SK-N-SH treated with all-trans-retinoic acid at 6 μM for 48 hours (cell line): Measurements from ENCODE around the gene SKP1.

ENCODE experiments used
- ATAC-seq: fragments of 200-7000 bp; cut with Tn5 transposase; 3 replicates; pipeline ENCODE4 v1.9.1; 2020; ENCODE audit warnings: mild to moderate bottlenecking, moderate library complexity
- ARNTL ChIP-seq: fragments of 450-650 bp; formaldehyde crosslinking; IDR thresholded peaks from 2 replicates; pipeline ENCODE4 v1.5.0; 2020; ENCODE audit warnings: low read depth, mild to moderate bottlenecking, moderate library complexity, borderline replicate concordance
- CSDC2 ChIP-seq: fragments of 250-450 bp; sonication (Bioruptor Pico); IDR thresholded peaks from 2 replicates; pipeline ENCODE4 v1.5.0; 2020; ENCODE audit warnings: mild to moderate bottlenecking, moderate library complexity
- GLIS3 ChIP-seq: fragments of 250-450 bp; sonication (Bioruptor Pico); IDR thresholded peaks from 2 replicates; pipeline ENCODE4 v1.5.0; 2020; ENCODE audit warnings: mild to moderate bottlenecking, moderate library complexity
- ISL1 ChIP-seq: fragments of 250-450 bp; sonication (Bioruptor Pico); IDR thresholded peaks from 2 replicates; pipeline ENCODE4 v2.1.2; 2022; ENCODE audit warnings: mild to moderate bottlenecking, moderate library complexity
- OSR1 ChIP-seq: fragments of 250-450 bp; sonication (Bioruptor Pico); IDR thresholded peaks from 2 replicates; pipeline ENCODE4 v1.8.0; 2022; ENCODE audit warnings: moderate library complexity, mild to moderate bottlenecking, inconsistent platforms
- POU6F1 ChIP-seq: fragments of 250-450 bp; sonication (Bioruptor Pico); IDR thresholded peaks from 2 replicates; pipeline ENCODE4 v1.8.0; 2021; ENCODE audit warnings: low read depth, mild to moderate bottlenecking, moderate library complexity, borderline replicate concordance
- PPARA ChIP-seq: fragments of 250-450 bp; sonication (Bioruptor Pico); IDR thresholded peaks from 2 replicates; pipeline ENCODE4 v1.5.0; 2020; ENCODE audit warnings: mild to moderate bottlenecking, borderline replicate concordance
- RARB ChIP-seq: fragments of 250-450 bp; sonication (Bioruptor Pico); IDR thresholded peaks from 2 replicates; pipeline ENCODE4 v1.8.0; 2021; ENCODE audit warnings: mild to moderate bottlenecking, moderate library complexity
- SNAI2 ChIP-seq: fragments of 250-450 bp; sonication (Bioruptor Pico); IDR thresholded peaks from 2 replicates; pipeline ENCODE4 v1.5.0; 2020; ENCODE audit warnings: mild to moderate bottlenecking, moderate library complexity
- TCF4 ChIP-seq: fragments of 250-450 bp; sonication (Bioruptor Pico); IDR thresholded peaks from 2 replicates; pipeline ENCODE4 v1.8.0; 2021; ENCODE audit warnings: mild to moderate bottlenecking, moderate library complexity, borderline replicate concordance
- TOX ChIP-seq: fragments of 250-450 bp; sonication (Bioruptor Pico); IDR thresholded peaks from 2 replicates; pipeline ENCODE4 v1.8.0; 2021; ENCODE audit warnings: mild to moderate bottlenecking, moderate library complexity, borderline replicate concordance
- ZC3H10 ChIP-seq: fragments of 250-450 bp; sonication (Bioruptor Pico); IDR thresholded peaks from 2 replicates; pipeline ENCODE4 v1.5.1; 2021; ENCODE audit warnings: mild to moderate bottlenecking, moderate library complexity
- ZFP30 ChIP-seq: fragments of 450-650 bp; formaldehyde crosslinking; IDR thresholded peaks from 2 replicates; pipeline ENCODE4 v1.5.0; 2022; ENCODE audit warnings: mild to moderate bottlenecking, moderate library complexity
- ZNF565 ChIP-seq: fragments of 450-650 bp; formaldehyde crosslinking; conservative IDR thresholded peaks from 2 replicates; pipeline ENCODE4 v1.5.0; 2020; ENCODE audit warnings: low read depth, mild to moderate bottlenecking, moderate library complexity
- ZNF70 ChIP-seq: fragments of 450-650 bp; formaldehyde crosslinking; IDR thresholded peaks from 2 replicates; pipeline ENCODE4 v1.5.0; 2020; ENCODE audit warnings: mild to moderate bottlenecking, moderate library complexity
- ZNF8 ChIP-seq: fragments of 450-650 bp; formaldehyde crosslinking; IDR thresholded peaks from 2 replicates; pipeline ENCODE4 v1.5.0; 2020; ENCODE audit warnings: mild to moderate bottlenecking, moderate library complexity
- TF ChIP-seq, protein P1 (sequence below): fragments of 250-450 bp; sonication (Bioruptor Pico); IDR thresholded peaks from 2 replicates; pipeline ENCODE4 v1.5.0; 2020; ENCODE audit warnings: mild to moderate bottlenecking, moderate library complexity
- TF ChIP-seq, protein P2 (sequence below): fragments of 250-450 bp; sonication (Bioruptor Pico); IDR thresholded peaks from 2 replicates; pipeline ENCODE4 v1.5.1; 2020; ENCODE audit warnings: low read depth, mild to moderate bottlenecking, moderate library complexity
- TF ChIP-seq, protein P3 (sequence below): fragments of 250-450 bp; sonication (Bioruptor Pico); IDR thresholded peaks from 2 replicates; pipeline ENCODE4 v1.5.1; 2021; ENCODE audit warnings: mild to moderate bottlenecking, moderate library complexity

SKP1 gene

GRCh38 chr5:134124289-134125038 is 52.3 kb downstream of the SKP1 start (continued):
- TF ChIP-seq, protein P1, sequence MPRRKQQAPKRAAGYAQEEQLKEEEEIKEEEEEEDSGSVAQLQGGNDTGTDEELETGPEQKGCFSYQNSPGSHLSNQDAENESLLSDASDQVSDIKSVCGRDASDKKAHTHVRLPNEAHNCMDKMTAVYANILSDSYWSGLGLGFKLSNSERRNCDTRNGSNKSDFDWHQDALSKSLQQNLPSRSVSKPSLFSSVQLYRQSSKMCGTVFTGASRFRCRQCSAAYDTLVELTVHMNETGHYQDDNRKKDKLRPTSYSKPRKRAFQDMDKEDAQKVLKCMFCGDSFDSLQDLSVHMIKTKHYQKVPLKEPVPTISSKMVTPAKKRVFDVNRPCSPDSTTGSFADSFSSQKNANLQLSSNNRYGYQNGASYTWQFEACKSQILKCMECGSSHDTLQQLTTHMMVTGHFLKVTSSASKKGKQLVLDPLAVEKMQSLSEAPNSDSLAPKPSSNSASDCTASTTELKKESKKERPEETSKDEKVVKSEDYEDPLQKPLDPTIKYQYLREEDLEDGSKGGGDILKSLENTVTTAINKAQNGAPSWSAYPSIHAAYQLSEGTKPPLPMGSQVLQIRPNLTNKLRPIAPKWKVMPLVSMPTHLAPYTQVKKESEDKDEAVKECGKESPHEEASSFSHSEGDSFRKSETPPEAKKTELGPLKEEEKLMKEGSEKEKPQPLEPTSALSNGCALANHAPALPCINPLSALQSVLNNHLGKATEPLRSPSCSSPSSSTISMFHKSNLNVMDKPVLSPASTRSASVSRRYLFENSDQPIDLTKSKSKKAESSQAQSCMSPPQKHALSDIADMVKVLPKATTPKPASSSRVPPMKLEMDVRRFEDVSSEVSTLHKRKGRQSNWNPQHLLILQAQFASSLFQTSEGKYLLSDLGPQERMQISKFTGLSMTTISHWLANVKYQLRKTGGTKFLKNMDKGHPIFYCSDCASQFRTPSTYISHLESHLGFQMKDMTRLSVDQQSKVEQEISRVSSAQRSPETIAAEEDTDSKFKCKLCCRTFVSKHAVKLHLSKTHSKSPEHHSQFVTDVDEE (CRISPR knock-in tag), result no peak
- TF ChIP-seq ZFP30 (CRISPR knock-in tag) (no peak), SNAI2 (CRISPR knock-in tag) (no peak), ZC3H10 (CRISPR knock-in tag) (no peak), OSR1 (CRISPR knock-in tag) (no peak), TCF4 (no peak)

GRCh38 chr5:134123360-134123759 is 53.4 kb downstream of the SKP1 start:
- TF ChIP-seq, protein P1 (CRISPR knock-in tag), result no peak
- TF ChIP-seq POU6F1 (CRISPR knock-in tag), result no peak
- no peak for TF ChIP-seq RARB (CRISPR knock-in tag)
- no peak for TF ChIP-seq ISL1
- no peak for TF ChIP-seq SNAI2 (CRISPR knock-in tag)
- TF ChIP-seq ZFP30 (CRISPR knock-in tag), result no peak
- no peak for TF ChIP-seq PPARA (CRISPR knock-in tag)
- no peak for TF ChIP-seq TOX (CRISPR knock-in tag)
- TF ChIP-seq, protein P2, sequence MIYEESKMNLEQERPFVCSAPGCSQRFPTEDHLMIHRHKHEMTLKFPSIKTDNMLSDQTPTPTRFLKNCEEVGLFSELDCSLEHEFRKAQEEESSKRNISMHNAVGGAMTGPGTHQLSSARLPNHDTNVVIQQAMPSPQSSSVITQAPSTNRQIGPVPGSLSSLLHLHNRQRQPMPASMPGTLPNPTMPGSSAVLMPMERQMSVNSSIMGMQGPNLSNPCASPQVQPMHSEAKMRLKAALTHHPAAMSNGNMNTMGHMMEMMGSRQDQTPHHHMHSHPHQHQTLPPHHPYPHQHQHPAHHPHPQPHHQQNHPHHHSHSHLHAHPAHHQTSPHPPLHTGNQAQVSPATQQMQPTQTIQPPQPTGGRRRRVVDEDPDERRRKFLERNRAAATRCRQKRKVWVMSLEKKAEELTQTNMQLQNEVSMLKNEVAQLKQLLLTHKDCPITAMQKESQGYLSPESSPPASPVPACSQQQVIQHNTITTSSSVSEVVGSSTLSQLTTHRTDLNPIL (CRISPR knock-in tag), result no peak
- TF ChIP-seq ZNF565 (CRISPR knock-in tag), result no peak
- no peak for TF ChIP-seq ARNTL (CRISPR knock-in tag)
- no peak for TF ChIP-seq GLIS3
- ATAC-seq, result no peak

DNA sequence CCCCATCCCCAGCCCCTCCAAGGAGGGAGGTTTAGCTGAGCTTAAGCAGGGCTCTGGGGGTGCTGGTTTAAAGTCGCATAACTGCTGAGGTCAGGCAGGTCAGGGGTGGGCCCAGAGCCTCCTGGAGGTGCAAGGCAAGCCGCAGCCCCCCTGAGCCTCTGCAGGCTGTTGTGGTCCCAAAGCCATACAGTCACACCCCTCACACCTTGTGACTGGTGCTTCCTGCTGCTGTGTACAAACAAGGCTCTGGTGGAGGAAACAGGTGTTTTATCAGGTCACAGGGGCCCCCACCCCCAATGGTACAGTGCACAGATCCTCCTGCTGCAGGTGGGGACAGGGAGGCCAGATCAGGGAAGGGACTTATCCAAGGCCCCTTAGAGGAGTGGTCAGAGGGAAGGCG is 54.2 kb downstream of the SKP1 start:
- no peak for ATAC-seq
- no peak for TF ChIP-seq SNAI2 (CRISPR knock-in tag)
- no peak for TF ChIP-seq TCF4
- TF ChIP-seq, protein P2 (CRISPR knock-in tag), result no peak
- no peak for TF ChIP-seq PPARA (CRISPR knock-in tag)
- TF ChIP-seq POU6F1 (CRISPR knock-in tag), result no peak
- TF ChIP-seq GLIS3, result no peak
- TF ChIP-seq ZNF8 (CRISPR knock-in tag), result no peak
- TF ChIP-seq CSDC2, result no peak
- no peak for TF ChIP-seq ZNF565 (CRISPR knock-in tag)
- no peak for TF ChIP-seq ISL1
- no peak for TF ChIP-seq OSR1 (CRISPR knock-in tag)
- TF ChIP-seq ZNF70, result no peak
- TF ChIP-seq, protein P1 (CRISPR knock-in tag), result no peak
- TF ChIP-seq, protein P3, sequence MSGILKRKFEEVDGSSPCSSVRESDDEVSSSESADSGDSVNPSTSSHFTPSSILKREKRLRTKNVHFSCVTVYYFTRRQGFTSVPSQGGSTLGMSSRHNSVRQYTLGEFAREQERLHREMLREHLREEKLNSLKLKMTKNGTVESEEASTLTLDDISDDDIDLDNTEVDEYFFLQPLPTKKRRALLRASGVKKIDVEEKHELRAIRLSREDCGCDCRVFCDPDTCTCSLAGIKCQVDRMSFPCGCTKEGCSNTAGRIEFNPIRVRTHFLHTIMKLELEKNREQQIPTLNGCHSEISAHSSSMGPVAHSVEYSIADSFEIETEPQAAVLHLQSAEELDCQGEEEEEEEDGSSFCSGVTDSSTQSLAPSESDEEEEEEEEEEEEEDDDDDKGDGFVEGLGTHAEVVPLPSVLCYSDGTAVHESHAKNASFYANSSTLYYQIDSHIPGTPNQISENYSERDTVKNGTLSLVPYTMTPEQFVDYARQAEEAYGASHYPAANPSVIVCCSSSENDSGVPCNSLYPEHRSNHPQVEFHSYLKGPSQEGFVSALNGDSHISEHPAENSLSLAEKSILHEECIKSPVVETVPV (CRISPR knock-in tag), result no peak
- TF ChIP-seq ARNTL (CRISPR knock-in tag), result no peak
- TF ChIP-seq, all 23 proteins: peak for 0
